Kasumi-1 (cell line): Measurements from ENCODE around the gene PHF20.
A peak's percentile ranks its signal among the peaks of the same experiment; 100 is the strongest.
"Not testable (repeated sequence)": the region's sequence is repeated elsewhere in the genome, so short reads cannot be mapped to it uniquely, and the experiment has no call there.

Experiments used
- DNase-seq, 2 experiments: peaks; one replicate each; lab custom pipeline; 2025; lab: John Stamatoyannopoulos, UW

The PHF20 gene

DNA sequence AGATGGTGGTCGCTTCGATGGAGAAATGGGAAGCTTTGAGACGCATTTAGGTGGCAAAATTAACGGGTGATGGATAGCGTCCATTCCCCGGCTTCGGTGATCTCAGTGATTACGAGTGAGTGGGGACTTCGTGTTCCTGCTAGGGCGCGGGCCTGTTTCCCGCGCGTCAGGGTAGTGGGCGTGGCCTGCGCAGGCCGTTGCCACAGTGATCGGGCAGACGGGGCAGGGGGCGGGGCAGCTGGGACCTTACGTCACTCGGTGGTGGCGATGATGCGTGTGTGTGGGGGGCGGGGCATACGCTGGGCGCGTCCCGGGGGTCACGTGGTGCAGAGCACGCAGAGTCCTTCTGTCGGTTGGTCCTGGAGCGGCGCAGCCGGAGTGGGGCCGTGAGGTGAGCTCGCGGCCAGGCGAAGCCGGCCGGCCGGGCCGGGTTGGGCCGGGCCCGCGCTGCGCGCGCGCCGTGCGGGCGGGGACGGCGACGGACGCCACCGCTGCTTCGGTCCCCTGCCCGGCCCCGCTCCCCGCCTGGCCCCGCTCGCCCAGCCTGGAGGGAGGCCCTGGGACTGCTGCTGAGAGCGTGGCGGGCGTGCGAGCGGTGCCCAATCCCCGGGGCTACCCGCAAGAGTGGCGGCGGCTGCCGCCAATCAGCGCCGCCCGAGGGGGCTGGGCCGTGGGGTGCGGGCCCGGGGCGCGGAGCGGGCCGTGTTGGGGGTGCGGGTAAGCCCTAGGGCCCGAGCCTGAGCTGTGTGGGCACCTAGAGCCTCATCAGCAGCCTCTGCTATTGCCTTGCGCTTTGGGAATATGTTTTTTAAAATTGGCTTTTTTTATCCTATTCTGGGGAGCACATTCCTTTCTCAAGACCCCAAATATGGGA lies at the start of gene PHF20:
Gene PHF20 (plus strand): TSS at position 327 of the 874 bp plus-strand sequence. CDS start 29,508 bp downstream, outside the sequence.
- DNase-seq, result peak; percentile 86 to 90

DNA sequence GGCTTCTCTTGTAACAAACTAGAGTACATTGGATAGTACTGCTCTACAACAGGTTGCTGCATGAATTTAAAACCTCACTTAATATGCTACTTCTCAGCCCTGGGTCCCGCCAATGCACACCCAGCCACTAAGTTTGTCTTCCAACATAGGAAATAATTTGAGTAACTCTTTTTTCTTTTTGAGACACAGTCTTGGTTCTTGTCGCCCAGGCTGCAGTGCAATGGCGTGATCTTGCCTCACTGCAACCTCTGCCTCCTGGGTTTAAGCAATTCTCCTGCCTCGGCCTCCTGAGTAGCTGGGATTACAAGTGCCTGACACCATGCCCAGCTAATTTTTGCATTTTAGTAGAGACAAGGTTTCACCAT lies 48.6 kb upstream of the PHF20 start:
- DNase-seq, result not testable (repeated sequence)

DNA sequence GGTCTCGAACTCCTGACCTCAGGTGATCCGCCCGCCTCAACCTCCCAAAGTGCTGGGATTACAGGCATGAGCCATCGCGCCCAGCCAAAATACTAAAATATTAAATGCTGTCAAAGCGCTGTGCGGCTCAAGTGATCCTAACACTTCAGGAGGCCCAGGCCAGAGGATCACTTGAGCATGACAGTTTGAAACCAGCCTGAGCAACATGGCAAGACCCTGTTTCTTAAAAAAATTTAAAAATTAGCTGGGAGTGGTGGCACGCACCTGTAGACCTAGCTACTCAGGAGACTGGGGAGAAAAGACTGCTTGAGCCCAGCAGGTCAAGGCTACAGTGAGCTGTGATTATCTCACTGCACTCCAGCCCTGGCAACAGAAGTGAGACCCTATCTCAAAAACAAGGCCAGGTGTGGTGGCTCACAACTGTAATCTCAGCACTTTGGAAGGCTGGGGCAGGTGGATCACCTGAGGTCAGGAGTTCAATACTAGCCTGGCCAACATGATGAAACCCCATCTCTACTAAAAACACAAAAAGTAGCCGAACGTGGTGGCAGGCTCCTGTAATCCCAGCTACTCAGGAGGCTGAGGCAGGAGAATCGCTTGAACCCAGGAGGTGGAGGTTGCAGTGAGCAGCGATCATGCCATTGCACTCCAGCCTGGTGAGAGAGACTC lies 48.0 kb upstream of the PHF20 start:
- not testable (repeated sequence) for DNase-seq

DNA sequence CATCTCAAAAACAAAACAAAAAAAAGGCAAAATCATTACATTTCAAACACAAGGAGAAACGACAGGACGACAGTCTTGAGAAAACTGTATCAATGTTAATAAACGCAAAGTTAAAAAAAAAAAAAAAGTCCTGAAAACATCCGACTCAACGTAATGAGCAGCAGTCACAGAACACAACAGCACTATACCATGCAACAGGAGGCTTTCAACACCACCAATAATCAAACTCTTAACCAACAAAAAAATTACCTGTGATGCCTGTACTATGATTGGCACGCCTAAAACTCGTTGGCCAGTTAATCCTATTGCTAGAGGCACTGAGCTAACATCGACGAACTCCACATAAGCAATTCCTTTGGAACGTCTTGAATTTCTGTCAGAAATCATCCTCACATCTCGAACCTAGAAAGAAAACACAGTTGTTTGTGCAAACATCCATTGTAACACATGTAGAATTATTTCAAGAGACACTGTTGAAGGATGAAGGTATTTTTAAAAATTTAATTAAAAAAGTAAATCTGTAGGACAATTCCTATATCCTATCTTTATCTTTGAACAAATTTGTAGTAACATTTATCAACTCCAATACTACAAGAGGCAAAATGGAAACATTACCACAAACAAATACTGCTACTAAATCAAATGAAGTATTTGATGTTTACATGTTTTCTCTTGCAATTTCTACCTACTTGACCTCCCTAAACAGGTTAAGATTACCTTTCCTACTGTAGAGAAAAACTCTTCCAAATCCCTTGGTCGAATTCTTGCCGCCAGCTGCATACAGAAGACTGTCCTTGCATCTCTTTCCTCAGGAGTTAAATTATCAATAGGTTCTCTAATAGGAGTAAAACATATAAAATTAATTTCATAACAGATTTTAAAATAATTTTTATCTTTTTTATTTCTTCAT lies 47.2 kb upstream of the PHF20 start:
- no peak for DNase-seq

DNA sequence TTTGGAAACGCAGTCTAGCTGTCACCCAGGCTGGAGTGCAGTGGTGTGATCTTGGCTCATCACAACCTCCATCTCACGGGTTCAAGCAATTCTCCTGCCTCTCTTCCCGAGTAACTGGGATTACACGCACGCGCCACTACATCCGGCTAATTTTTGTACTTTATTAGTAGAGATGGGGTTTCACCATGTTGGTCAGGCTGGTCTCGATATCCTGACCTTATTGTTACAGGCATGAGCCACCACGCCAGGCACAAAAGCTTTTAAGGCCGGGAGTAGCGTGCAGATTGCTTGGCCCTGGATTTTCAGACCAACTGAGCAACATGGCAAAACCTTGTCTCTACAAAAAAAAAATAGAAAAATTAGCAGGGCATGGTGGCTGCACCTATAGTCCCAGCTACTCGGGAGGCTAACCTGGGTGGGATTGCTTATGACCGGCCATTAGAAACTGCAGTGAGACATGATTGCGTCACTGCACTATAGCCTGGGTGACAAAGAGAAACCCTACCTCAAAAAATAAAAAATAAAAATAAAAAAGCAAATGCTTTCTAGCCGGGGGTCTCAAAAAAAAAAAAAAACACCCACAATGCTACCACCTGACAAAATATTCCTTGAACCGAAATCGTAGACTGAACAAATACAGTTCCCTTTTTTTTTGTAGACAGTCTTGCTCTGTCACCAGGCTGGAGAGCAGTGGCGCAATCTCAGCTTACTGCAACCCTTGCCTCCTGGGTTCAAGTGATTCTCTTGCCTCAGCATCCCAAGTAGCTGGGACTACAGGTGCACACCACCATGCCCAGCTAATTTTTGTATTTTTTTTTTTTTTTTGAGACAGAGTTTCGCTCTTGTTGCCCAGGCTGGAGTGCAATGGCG lies 44.7 kb upstream of the PHF20 start:
- no peak for DNase-seq

DNA sequence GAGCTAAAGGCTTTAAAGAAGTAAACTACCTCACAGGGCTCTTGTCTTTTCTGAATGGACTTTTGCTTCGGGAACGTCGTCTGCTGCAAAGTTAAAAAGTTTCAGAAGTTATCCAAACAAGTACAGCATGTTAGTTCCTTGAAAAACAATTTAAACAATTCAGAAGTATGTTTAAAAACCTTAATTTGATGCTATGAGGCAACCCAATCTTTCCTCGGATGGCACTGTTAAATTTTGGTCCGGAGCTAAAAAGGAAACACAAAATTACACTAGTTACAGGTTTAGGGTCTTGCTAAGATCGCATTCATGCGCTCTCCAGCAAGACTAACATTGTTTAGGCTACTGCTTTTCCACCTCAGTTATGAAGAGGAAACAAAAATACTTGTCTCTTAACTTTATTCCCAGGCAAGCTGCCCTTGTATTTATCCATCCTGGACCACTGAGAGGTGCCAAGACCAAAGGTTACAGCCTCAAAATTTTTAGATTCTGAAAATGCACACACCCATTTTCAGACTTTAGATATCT lies 42.5 kb upstream of the PHF20 start:
- no peak for DNase-seq

DNA sequence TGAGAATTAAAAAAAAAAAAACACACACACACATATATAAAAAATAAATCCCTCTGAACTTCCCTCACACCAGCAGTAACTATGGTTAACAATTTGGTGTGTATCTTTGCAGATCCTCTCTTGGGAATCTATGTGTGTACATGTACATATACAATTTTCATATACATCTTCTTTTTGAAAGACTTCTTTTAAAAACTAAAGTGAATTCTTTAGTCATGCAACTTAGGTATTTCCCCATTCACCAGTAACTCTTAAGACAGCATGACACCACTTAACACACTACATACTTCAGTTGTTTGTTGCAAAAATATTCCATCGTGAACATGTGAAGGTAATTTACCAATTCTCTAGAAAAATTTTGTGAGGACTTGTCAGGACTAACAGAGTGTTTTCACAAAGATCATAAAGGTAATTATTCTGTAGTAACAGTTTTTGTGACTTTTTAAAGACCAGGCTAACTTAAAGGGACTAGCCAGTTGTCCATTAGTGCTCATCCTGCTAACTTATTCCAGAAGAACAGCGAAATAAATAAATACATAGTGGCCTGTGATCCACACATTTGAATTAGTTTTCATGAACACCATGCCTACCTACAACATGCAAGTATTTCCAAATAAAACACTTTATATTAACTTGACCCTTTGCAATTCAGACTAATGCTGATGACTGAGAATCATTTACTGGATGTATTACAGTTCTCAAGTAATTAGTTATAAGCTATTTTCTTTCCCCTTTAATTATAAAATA lies 41.8 kb upstream of the PHF20 start:
- no peak for DNase-seq

DNA sequence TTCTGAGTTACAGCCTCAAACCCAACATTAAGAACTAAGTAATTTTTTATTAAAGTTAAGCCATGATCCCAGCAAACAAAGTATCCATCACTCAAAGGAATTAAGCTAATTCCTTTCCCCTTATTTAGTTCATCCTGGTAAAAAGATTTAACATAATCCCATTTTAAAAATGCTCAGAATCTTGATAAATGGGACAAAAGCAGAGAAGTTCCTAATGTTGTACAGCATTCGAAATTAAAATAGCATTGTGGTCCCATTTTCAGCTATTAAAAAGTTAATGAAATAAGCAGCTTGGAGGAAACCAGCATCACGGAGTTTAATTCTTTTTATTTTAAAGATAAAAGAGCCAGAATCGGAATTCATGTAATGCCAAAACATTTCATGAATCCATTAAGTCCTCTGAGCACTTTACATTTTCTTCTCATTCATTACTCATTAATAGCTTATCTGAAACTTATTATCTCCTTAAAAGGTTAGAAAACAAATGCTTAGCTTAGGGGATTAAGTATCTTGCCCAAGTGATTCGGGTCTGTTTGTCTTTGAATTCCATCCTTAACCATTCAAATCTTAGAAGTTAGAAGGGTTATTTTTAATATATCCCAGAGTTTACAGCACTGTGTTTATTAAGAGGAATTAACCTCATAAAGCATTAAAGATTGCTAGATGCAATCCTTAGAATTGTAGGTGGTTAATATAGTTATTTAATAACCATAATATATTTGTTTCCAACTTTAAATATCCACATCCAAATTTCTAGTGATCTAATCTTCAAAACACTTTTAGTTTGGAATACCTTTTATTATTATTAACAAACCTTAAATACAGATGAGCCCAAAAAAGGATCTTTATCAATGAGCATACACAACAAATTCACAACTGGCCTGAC lies 41.0 kb upstream of the PHF20 start:
- DNase-seq, result no peak

DNA sequence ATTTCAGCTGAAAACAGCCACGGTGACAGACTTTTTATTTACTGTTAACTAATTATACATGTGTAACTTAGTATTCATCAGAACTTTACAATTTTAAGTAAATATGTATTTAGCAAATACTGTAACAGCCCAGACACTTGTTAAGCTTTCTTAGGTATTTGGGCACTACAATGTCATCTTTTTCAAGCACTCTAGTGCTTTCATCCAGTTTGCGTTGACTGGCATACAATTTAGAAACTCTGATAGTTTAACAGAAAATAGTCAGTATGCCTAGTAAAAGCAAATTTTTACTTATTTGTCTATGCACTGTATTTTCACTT lies 40.4 kb upstream of the PHF20 start:
- no peak for DNase-seq

DNA sequence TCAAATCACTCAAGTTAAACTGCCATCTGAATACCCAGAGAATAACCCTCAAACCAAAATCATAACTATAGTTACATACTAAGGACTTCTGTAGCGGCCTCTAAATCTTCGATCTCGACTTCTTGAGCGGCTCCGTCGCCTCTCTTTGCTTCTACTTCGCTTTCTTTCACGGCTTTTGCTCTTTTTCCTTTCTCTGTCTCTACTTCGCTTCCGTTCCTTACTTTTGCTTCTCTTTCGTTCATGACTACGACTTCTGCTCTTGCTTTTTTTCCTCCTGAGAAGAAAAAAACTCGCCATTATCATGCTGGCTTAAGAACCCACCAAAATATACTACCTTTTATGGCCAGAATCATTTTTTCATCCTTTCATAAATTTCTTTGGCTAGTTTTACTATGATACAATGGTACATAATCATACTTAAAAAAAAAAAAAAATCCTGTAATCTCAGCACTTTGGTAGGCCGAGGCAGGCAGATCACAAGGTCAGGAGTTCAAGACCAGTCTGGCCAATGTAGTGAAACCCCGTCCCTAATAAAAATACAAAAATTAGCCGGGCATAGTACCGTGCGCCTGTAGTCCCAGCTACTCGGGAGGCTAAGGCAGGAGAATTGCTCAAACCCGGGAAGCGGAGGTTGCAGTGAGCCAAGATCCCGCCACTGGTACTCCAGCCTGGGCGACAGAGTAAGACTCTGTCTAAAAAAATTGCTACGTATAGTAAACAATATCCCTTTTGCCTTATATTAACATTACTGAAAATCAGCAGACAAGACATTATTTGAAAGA lies 39.8 kb upstream of the PHF20 start:
- DNase-seq, result no peak

DNA sequence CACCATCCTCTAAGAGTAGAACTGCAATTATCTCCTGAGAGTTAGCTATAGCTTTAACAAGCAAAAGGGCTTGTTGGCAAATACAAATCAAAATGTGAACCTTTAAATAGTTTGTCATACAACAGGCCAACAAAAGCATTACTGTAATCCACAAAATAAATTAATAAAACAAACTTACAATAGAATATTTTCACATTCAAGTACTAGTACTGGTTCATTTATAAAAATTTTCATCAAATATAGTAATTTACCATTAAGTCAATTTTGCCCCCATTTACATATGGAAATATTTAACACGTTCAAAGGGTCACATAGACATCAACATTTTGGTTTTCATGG lies 39.2 kb upstream of the PHF20 start:
- no peak for DNase-seq

DNA sequence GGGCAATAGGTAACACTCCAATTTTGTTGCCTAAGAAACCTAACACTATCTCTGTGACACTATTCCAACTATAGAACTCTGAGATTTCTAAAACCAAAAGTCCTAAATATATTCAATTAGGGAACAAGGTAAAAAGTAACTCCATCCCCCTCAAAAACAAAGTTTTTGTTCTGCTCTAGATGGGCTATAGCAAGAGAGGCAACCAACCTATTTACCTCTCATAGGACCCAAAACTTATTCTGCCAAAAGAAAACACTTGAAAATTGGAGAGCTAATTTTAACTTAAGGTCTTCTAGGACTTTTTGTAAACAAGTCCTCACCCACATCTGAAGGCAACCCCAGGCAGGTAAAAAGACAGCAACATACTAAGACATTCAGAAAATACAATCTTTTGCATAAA lies 37.4 kb upstream of the PHF20 start:
- DNase-seq, result no peak

DNA sequence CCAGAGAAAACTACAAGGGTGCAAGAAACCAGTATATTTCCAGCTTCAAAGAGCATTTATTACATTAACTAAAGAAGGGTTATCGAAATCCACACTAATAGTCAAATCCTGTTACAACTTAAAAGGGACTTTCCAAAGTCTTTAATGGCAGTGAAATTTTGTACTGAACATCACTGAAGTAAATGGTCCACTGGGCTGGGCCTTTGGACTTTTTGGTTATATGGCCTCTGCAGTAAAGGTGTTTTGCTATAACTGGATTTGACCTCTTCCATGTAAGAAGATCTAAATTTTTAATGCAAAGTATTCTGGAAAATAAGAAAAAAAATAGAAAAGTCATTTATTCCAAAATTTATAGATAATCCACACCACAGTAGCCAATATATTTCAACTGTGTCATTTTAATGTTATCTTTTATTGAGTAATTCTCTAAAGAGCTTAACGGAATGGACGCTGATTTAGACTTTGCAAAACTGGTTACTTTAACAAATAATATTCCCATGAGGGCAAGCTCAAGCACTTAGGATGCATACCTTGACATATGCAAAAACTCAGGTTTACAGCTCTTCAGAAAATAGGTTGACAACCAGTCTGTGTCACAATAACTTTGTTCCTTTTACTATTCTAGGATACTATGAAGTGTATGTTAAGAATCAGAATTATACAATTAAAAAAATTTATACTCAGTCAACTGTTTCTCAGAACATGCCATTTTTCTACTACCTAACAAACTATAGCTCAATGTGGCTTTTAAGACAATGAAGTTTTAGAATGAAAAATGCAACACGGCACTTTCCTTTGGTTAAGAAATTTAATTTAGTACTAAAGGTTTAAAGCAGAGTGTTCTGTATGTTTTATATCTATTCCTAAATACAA lies 36.8 kb upstream of the PHF20 start:
- DNase-seq, result no peak

DNA sequence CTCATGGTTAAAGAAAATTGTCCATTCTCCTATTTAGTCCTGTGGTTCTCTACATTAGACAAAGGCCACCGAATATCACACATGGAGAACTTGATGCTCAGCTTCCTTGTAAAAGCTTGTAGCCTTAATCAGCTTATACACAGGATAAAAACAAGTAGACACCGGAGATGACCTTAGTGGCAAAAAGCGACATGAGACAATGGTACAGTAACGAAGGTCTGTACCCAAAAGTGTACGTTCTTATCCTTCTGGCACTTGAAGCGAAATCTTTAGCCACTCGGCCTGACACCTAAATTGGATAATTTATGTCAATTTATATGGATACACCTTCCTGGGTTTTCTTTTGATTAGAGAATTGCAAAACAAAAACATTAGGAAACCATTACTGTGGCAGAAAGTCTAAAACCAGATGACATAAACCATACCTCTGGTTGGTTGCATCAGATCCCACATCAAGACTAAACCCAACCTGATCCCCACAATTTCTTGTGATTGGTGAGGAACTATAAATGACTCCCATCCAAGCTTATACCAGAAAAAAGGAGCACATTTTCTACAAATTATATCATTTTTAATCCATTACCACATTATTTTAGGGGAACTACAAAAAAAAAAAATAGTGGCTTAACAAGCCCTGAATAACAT lies 35.9 kb upstream of the PHF20 start:
- no peak for DNase-seq

DNA sequence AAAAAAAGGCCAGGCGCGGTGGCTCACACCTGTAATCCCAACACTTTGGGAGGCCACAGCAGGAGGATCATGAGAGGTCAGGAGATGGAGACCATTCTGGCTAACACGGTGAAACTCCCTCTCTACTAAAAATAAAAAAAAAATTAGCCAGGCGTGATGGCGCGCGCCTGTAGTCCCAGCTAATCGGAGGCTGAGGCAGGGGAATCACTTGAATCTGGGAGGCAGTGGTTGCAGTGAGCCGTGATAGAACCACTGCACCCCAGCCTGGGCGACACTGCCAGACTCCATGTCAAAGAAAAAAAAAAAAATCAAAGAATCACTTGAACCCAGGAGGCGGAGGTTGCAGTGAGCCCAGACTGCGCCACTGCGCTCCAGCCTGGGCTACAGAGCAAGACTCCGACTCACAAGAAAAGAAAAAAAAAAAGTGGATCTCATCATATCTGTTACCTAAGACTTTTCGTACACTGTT lies 33.9 kb upstream of the PHF20 start:
- DNase-seq, result no peak

DNA sequence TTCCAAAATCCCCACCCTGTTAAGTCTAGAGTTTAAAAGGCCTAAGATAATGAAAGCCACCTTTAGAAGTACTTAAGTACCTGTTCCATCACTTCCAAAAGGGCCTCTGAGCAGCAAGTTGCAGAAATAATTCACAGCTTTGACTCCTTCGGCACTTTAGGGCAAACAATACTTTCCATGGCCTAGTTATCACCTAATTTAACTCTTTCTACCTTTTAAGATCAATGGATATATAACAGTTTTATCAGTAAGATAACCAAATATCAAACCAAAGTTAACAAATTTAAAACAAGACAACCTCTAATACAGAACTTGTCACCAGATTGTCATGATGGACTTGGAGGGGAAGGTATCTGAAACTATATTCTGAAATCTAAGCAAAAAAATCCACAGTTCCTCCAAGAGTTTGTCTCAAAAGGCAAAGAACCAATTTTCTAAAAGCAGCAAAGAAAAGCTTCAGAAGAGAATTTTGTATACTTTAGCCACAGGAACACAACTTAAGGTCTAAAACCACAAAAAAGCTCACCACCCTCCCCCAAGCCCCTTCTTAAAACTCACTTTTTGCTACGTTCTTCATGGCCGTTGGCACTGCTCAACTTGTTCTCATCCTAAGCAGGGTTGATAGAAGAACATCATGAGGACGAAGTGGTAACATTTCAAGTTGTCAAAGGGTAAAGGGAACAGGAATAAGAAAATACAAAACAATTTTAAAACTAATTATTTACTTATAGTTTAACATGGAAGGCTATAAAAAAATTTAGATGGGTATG lies 33.2 kb upstream of the PHF20 start:
- DNase-seq, result no peak
